HepG2 (cell line): ENCODE data around the gene MSI2. TPM values are rescaled to one million over a fixed set of nuclear protein-coding genes. Genes with fewer than 3 reads are reported as not detected.

Experiments used
- ATAC-seq: fragments of 200-7000 bp; cut with Tn5 transposase; 3 replicates; pipeline ENCODE4 v1.9.1; 2020; ENCODE audit warnings: mild to moderate bottlenecking, moderate library complexity
- BruUV-seq: library from RNA; stranded (reverse); fragments of 400-500 nt; replicated peaks from 2 replicates; lab custom pipeline; 2021; lab: Mats Ljungman, UMichigan
- CTCF ChIA-PET: fragments of 300-600 bp; formaldehyde crosslinking; extraction: SDS; loops from one replicate; lab custom pipeline; 2021; ENCODE audit warnings: low total read pairs, inconsistent platforms, low intra/inter-chr PET ratio; lab: Yijun Ruan, JAX
- POLR2A ChIA-PET: fragments of 350-600 bp; sonication (Branson Sonifier 250); formaldehyde crosslinking; loops from one replicate; lab custom pipeline; 2020; ENCODE audit warnings: antibody characterized with exemption, inconsistent platforms; lab: Yijun Ruan, JAX
- DNase-seq: peaks from one replicate; pipeline ENCODE4 v3.0.0-alpha.2; 2015; ENCODE audit warnings: low spot score
- FAIRE-seq: peaks from 3 replicates; lab custom pipeline; 2011; peaks lifted over from hg19 to GRCh38; lab: Jason Lieb, UNC
- H2AFZ ChIP-seq: one replicate; pipeline ENCODE4 v1.6.1; 2011; ENCODE audit warnings: low read length, inconsistent platforms
- H3K27ac ChIP-seq: fragments of 300-600 bp; 3 replicates; pipeline ENCODE4 v1.8.0; 2011; ENCODE audit warnings: mixed run types, mild to moderate bottlenecking, mixed read lengths, low read length, inconsistent platforms; ENCODE audit not compliant: insufficient read depth; ENCODE audit errors: extremely low read length
- H3K27me3 ChIP-seq, 2 experiments: fragments of 200-600 bp in 1 of 2; 2 replicates in 1 of 2; 3 replicates in 1 of 2; pipeline versions ENCODE4 v1.6.0 to v1.8.0; 2011; ENCODE audit warnings: low read length in 2 of 2, mild to moderate bottlenecking in 2 of 2, moderate library complexity in 2 of 2, inconsistent platforms in 1 of 2; ENCODE audit not compliant: insufficient read depth in 2 of 2, control insufficient read depth in 1 of 2
- H3K36me3 ChIP-seq, 2 experiments: fragments of 200-600 bp in 1 of 2; replicated peaks in 1 of 2; 2 replicates in 1 of 2; 3 replicates in 1 of 2; pipeline versions ENCODE4 v1.5.1 to v1.8.0; 2011; ENCODE audit warnings: low read length in 2 of 2, inconsistent platforms in 1 of 2; ENCODE audit not compliant: insufficient read depth in 2 of 2, control insufficient read depth in 1 of 2
- H3K4me1 ChIP-seq: 2 replicates; pipeline ENCODE4 v1.5.1; 2012; ENCODE audit warnings: low read length, inconsistent platforms; ENCODE audit not compliant: insufficient read depth
- H3K4me2 ChIP-seq: 2 replicates; pipeline ENCODE4 v1.6.0; 2011; ENCODE audit warnings: low read depth, low read length, inconsistent platforms
- H3K4me3 ChIP-seq, 3 experiments: fragments of 200-600 bp in 1 of 3; sonication (generic), shearing (Covaris generic) in 1 of 3; replicated peaks in 1 of 3; 2 replicates each; pipeline ENCODE4 v1.5.1; 2011 to 2016; ENCODE audit warnings: low read length in 3 of 3, inconsistent platforms in 2 of 3, low read depth in 2 of 3, mild to moderate bottlenecking in 2 of 3, control low read depth in 1 of 3, mixed read lengths in 1 of 3; ENCODE audit not compliant: insufficient read depth in 1 of 3
- H3K79me2 ChIP-seq: one replicate; pipeline ENCODE4 v1.6.1; 2011; ENCODE audit warnings: low read length, inconsistent platforms; ENCODE audit not compliant: insufficient read depth
- H3K9ac ChIP-seq: 2 replicates; pipeline ENCODE4 v1.6.0; 2011; ENCODE audit warnings: mild to moderate bottlenecking, low read depth, low read length, inconsistent platforms; ENCODE audit not compliant: insufficient read depth
- H3K9me3 ChIP-seq: 2 replicates; pipeline ENCODE4 v1.5.1; 2012; ENCODE audit warnings: mild to moderate bottlenecking, low read length
- H4K20me1 ChIP-seq: 2 replicates; pipeline ENCODE4 v1.6.0; 2011; ENCODE audit warnings: inconsistent platforms, mild to moderate bottlenecking, low read length, moderate library complexity; ENCODE audit not compliant: insufficient read depth
- ATF7 ChIP-seq, 2 experiments: fragments of 450-650 bp in 1 of 2; sonication (generic) in 1 of 2; formaldehyde crosslinking in 1 of 2; IDR thresholded peaks; 2 replicates each; pipeline versions ENCODE4 v1.4.0 to v1.6.1; 2016 to 2020; ENCODE audit warnings: antibody characterized with exemption in 1 of 2, mild to moderate bottlenecking in 1 of 2, missing genetic modification reagents in 1 of 2
- ATRX ChIP-seq: sonication (generic); formaldehyde crosslinking; IDR thresholded peaks from 2 replicates; pipeline ENCODE4 v1.4.0; 2020; ENCODE audit warnings: missing genetic modification reagents, borderline replicate concordance
- HNRNPK ChIP-seq: fragments of 200-400 bp; formaldehyde crosslinking; IDR thresholded peaks from 2 replicates; pipeline ENCODE4 v1.6.1; 2018; ENCODE audit warnings: low read length, low read depth, moderate library complexity, mild to moderate bottlenecking; ENCODE audit not compliant: poor library complexity, severe bottlenecking
- MBD4 ChIP-seq: IDR thresholded peaks from 2 replicates; pipeline ENCODE4 v1.6.1; 2012; ENCODE audit warnings: low read length, inconsistent platforms, borderline replicate concordance
- SRSF4 ChIP-seq: fragments of 200-400 bp; formaldehyde crosslinking; IDR thresholded peaks from one replicate; pipeline ENCODE4 v1.6.1; 2018; ENCODE audit warnings: mild to moderate bottlenecking, low read depth, low read length, moderate library complexity; ENCODE audit not compliant: poor library complexity, severe bottlenecking
- ZNF253 ChIP-seq: sonication (generic); formaldehyde crosslinking; IDR thresholded peaks from 2 replicates; pipeline ENCODE4 v1.8.0; 2022; ENCODE audit warnings: mild to moderate bottlenecking, missing genetic modification reagents, borderline replicate concordance
- ZNF263 ChIP-seq: sonication (generic); formaldehyde crosslinking; IDR thresholded peaks from 2 replicates; pipeline ENCODE4 v1.4.0; 2020; ENCODE audit warnings: missing genetic modification reagents
- ZNF335 ChIP-seq: sonication (generic); formaldehyde crosslinking; IDR thresholded peaks from 2 replicates; pipeline ENCODE4 v1.4.0; 2020; ENCODE audit warnings: missing genetic modification reagents
- ZNF501 ChIP-seq: sonication (generic); formaldehyde crosslinking; IDR thresholded peaks from 2 replicates; pipeline ENCODE4 v1.5.1; 2020; ENCODE audit warnings: mild to moderate bottlenecking, moderate library complexity, missing genetic modification reagents
- WGBS: methylation state at CpG from one replicate; pipeline ENCODE4 v1.1.6; 2017; ENCODE audit warnings: low lambda C conversion rate; 5-methylcytosine and 5-hydroxymethylcytosine counted together
- in situ Hi-C: cut with HindIII; loops from 2 replicates; pipeline ENCODE4 v1.10.0; 2017; ENCODE audit warnings: low pct_unique_long_range_greater_than_20kb; ENCODE audit not compliant: extremely low pct_ligation_motif_present
- intact Hi-C: fragments of 100-400 bp; cut with micrococcal nuclease; formaldehyde crosslinking; loops from one replicate; pipeline ENCODE4 v1.10.0; 2022; ENCODE audit not compliant: unreplicated experiment
- polyA plus RNA-seq, 8 experiments: library from polyadenylated mRNA; depleted of rRNA in 3 of 8; stranded (reverse) in 7 of 8; unstranded in 1 of 8; fragments of >200 nt; fragmentation: Illumina TruSeq in 4 of 8; extraction: Trizol in 4 of 8; gene quantifications; 2 replicates each; pipeline versions ENCODE4 v1.2.1 to v1.2.3, GENCODE V29; 2011 to 2016; ENCODE audit warnings: low read depth in 4 of 8, missing spikeins in 1 of 8, mixed read lengths in 1 of 8; ENCODE audit not compliant: insufficient read depth in 1 of 8
- total RNA-seq, 5 experiments: library from RNA; depleted of rRNA; stranded (reverse); fragments of >200 nt; fragmentation: Illumina TruSeq; extraction: Trizol; gene quantifications; 2 replicates each; pipeline ENCODE4 v1.2.3, GENCODE V29; 2016; ENCODE audit warnings: low read depth in 1 of 5
- TF ChIP-seq, protein P1 (sequence below): sonication (generic); formaldehyde crosslinking; IDR thresholded peaks from 2 replicates; pipeline ENCODE4 v1.4.0; 2020; ENCODE audit warnings: mild to moderate bottlenecking, missing genetic modification reagents, borderline replicate concordance
- TF ChIP-seq, protein P2 (sequence below): sonication (generic); formaldehyde crosslinking; IDR thresholded peaks from 2 replicates; pipeline ENCODE4 v1.5.1; 2020; ENCODE audit warnings: missing genetic modification reagents, mild to moderate bottlenecking, borderline replicate concordance
- TF ChIP-seq, protein P3 (sequence below): sonication (generic); formaldehyde crosslinking; IDR thresholded peaks from 2 replicates; pipeline ENCODE4 v1.5.0; 2020; ENCODE audit warnings: mild to moderate bottlenecking, missing genetic modification reagents

Gene MSI2
- total and polyA plus RNA-seq, 2 of the 13 experiments (the other 11 are each of a cell fraction or from before 2014, with no cell fraction given), result 77.5 to 78.4 TPM

DNA sequence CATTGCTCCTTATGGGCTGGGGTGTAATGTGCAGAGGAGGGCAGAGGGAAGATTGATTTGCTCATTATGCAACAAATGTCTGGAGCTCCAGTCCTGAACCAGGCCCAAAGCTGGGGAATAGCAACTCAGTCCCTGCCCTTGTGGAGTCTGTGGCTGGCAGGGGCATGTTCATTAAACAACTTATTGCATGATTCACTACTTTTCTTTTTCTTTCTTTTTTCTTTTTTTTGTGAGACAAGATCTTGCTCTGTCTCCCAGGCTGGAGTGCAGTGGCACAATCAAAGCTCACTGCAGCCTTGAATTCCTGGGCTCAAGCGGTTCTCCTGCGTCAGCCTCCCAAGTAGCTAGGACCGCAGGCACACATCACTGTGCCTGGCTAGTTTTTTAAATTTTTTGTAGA is 23.1 kb downstream of the MSI2 start (continued):
- TF ChIP-seq, protein P1, sequence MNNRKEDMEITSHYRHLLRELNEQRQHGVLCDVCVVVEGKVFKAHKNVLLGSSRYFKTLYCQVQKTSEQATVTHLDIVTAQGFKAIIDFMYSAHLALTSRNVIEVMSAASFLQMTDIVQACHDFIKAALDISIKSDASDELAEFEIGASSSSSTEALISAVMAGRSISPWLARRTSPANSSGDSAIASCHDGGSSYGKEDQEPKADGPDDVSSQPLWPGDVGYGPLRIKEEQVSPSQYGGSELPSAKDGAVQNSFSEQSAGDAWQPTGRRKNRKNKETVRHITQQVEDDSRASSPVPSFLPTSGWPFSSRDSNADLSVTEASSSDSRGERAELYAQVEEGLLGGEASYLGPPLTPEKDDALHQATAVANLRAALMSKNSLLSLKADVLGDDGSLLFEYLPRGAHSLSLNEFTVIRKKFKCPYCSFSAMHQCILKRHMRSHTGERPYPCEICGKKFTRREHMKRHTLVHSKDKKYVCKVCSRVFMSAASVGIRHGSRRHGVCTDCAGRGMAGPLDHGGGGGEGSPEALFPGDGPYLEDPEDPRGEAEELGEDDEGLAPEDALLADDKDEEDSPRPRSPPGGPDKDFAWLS (CRISPR knock-in tag), result no peak

DNA sequence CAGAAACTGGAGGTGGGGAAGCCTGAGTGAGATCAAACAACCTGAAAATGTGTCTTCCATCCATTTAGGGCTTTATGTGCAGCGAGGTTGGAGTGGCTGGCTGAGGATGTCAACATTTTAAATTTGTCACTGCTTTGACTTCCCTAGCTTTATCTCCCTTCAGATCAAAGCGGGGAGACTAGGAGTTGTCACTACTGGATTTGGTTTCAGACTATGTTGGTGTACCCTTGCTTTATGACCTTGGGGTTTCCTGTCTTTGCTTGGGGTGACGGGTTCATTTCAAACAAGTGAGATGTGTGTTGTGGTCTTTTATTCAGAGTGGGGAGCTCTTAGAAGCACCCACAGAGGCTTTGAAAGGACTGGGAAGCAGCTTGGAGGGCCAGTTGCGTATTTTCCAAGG is 25.6 kb downstream of the MSI2 start:
- peaks cover 10% of the 10 kb centered on the region; the same call in 1 of the 2 replicates for H4K20me1 ChIP-seq
- no peak overlapping the region for H2AFZ ChIP-seq
- peaks cover 45% of the 10 kb centered on the region for H3K79me2 ChIP-seq
- BruUV-seq, result no TSS peak
- no peaks in the 10 kb centered on the region for H3K9me3 ChIP-seq
- in situ Hi-C loops, result no loop called here
- DNase-seq (no peak), FAIRE-seq (no peak), ATAC-seq (no peak)
- 96% methylated on average over 4 of the region's 4 CpGs for WGBS
- H3K4me3 ChIP-seq, result no peak overlapping the region
- POLR2A ChIA-PET, result interaction anchor here (1.0 kb wide), 1 partner anchor 26 kb away, joined by 3 read pairs; the partner anchor contains the start of gene MSI2
- H3K4me1 ChIP-seq, result peaks cover 39% of the 10 kb centered on the region
- H3K27me3 ChIP-seq, result no peaks in the 10 kb centered on the region
- no peak for TF ChIP-seq SRSF4
- TF ChIP-seq ATF7 (IDR thresholded peaks at IDR 0.05), result no peak
- no peak for TF ChIP-seq ATF7 (CRISPR knock-in tag; IDR thresholded peaks at IDR 0.05)
- TF ChIP-seq ZNF263 (CRISPR knock-in tag), result no peak
- TF ChIP-seq, protein P2, sequence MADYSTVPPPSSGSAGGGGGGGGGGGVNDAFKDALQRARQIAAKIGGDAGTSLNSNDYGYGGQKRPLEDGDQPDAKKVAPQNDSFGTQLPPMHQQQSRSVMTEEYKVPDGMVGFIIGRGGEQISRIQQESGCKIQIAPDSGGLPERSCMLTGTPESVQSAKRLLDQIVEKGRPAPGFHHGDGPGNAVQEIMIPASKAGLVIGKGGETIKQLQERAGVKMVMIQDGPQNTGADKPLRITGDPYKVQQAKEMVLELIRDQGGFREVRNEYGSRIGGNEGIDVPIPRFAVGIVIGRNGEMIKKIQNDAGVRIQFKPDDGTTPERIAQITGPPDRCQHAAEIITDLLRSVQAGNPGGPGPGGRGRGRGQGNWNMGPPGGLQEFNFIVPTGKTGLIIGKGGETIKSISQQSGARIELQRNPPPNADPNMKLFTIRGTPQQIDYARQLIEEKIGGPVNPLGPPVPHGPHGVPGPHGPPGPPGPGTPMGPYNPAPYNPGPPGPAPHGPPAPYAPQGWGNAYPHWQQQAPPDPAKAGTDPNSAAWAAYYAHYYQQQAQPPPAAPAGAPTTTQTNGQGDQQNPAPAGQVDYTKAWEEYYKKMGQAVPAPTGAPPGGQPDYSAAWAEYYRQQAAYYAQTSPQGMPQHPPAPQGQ (CRISPR knock-in tag), result no peak
- TF ChIP-seq ZNF501, result no peak
- no peak for TF ChIP-seq MBD4
- no peak for TF ChIP-seq HNRNPK
- TF ChIP-seq ATRX (CRISPR knock-in tag), result no peak
- no peak for TF ChIP-seq ZNF335 (CRISPR knock-in tag)
- TF ChIP-seq, protein P3, sequence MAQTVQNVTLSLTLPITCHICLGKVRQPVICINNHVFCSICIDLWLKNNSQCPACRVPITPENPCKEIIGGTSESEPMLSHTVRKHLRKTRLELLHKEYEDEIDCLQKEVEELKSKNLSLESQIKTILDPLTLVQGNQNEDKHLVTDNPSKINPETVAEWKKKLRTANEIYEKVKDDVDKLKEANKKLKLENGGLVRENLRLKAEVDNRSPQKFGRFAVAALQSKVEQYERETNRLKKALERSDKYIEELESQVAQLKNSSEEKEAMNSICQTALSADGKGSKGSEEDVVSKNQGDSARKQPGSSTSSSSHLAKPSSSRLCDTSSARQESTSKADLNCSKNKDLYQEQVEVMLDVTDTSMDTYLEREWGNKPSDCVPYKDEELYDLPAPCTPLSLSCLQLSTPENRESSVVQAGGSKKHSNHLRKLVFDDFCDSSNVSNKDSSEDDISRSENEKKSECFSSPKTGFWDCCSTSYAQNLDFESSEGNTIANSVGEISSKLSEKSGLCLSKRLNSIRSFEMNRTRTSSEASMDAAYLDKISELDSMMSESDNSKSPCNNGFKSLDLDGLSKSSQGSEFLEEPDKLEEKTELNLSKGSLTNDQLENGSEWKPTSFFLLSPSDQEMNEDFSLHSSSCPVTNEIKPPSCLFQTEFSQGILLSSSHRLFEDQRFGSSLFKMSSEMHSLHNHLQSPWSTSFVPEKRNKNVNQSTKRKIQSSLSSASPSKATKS, result no peak
- no peak for TF ChIP-seq ZNF253 (CRISPR knock-in tag)
- intact Hi-C loops, result loop anchor here (10.0 kb wide), 1 partner anchor 123 kb away; no protein-coding TSS in a partner anchor
- CTCF ChIA-PET, result no interaction called here
- no peak overlapping the region for H3K9ac ChIP-seq
- H3K36me3 ChIP-seq, result peaks cover 21 to 57% of the 10 kb centered on the region in 2 experiments
- no peak overlapping the region for H3K4me2 ChIP-seq
- H3K27ac ChIP-seq, result no peak overlapping the region
